ENCODE data around the gene ZNF57.
"Not testable (repeated sequence)": the region's sequence is repeated elsewhere in the genome, so short reads cannot be mapped to it uniquely, and the experiment has no call there.

Gene ZNF57

GRCh38 chr19:2952953-2953481 is 52.3 kb downstream of the ZNF57 start:
- no peak for DNase-seq (ENCODE audit: low spot score)

GRCh38 chr19:2957160-2957559 is 56.4 kb downstream of the ZNF57 start:
- no peak for DNase-seq (ENCODE audit: low spot score)

GRCh38 chr19:2960120-2960519 is 59.4 kb downstream of the ZNF57 start:
- DNase-seq (ENCODE audit: low spot score): no peak

GRCh38 chr19:2962018-2962670 is 61.4 kb downstream of the ZNF57 start:
- no peak for DNase-seq (ENCODE audit: low spot score)

DNA sequence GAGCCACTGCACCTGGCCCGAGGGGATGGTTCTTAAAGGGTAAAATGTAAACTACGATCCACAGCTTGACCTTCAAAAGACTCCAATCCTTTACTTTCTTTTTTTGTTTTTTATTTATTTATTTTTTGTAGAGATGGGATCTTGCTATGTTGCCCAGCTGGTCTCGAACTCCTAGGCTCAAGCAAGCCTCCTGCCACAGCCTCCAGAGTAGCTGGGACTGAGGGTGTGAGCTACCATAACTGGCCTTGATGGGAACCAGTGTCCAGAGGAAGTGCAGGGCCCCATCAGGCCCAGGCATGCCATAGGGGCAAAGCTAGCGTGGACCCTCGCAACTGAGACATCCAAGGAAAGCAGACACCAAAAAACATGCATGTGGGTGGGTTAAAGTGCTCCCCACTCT is 62.4 kb downstream of the ZNF57 start:
- no peak for DNase-seq (ENCODE audit: low spot score)

DNA sequence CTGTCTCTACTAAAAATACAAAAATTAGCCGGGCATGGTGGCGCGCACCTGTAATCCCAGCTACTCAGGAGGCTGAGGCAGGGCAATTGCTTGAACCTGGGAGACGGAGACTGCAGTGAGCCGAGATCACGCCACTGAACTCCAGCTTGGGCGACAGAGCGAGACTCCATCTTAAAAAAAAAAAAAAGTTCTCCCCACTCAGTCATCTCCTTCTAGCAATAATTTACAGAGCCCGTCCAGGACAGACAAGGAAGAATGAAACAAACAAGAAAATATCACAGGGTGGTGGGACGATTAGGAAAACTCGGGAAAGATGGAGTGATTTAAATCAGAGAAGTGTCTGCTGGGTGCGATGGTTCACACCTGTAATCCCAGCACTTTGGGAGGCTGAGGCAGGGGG is 62.9 kb downstream of the ZNF57 start:
- not testable (repeated sequence) for DNase-seq (ENCODE audit: low spot score)

DNA sequence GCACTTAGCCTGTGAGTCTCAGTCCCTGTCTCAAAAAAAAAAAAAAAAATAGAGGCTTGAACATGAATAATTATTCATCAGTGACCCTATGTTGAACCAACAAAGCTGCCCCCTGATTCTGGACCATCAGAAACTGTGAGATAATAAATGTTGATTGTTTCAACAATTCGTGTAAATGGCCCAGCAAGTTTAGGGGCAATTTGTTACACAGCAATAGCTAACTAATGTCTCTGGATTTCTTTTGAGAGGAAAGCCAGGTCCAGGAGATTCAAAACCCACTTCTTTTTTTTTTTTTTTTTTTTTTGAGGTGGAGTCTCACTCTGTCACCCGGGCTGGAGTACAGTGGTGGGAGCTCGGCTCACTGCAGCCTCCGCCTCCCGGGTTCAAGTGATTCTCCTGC is 64.1 kb downstream of the ZNF57 start:
- DNase-seq (ENCODE audit: low spot score): no peak

DNA sequence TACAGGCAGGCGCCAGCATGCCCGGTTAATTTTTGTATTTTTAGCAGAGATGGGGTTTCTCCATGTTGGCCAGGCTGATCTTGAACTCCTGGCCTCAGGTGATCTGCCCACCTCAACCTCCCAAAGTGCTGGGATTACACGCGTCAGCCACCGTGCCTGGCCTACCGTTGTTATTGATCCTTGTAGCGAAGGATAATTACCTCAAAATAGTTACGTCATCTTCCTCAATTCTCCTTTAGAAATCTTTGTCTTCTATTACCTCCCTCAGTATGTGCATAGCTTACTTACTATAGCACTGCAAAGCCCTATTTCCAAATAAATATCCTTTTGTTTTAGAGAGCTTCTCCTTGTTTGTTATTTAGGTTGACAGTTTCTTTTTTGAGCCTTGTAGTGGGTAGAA is 67.2 kb downstream of the ZNF57 start:
- no peak for DNase-seq (ENCODE audit: low spot score)

Measured in HuH-7.5 (cell line).